GM18868 (cell line): Measurements from ENCODE around the gene OR11H12.
"Not testable (repeated sequence)": the region's sequence is repeated elsewhere in the genome, so short reads cannot be mapped to it uniquely, and the experiment has no call there.

ENCODE experiments used
- ATAC-seq: cut with Tn5 transposase; IDR thresholded peaks from one replicate; pipeline ENCODE4 v1.9.1; 2021; ENCODE audit warnings: mild to moderate bottlenecking, moderate library complexity; ENCODE audit not compliant: unreplicated experiment

The OR11H12 gene

GRCh38 chr14:18600817-18601216 is at the start of gene OR11H12:
Gene OR11H12 (plus strand): TSS chr14:18601117. CDS start chr14:18601117, 0 bp downstream.
- not testable (repeated sequence) for ATAC-seq

GRCh38 chr14:18582908-18583307 is 18.0 kb upstream of the OR11H12 start:
- not testable (repeated sequence) for ATAC-seq

GRCh38 chr14:18626610-18627213 is 25.8 kb downstream of the OR11H12 start:
- ATAC-seq: not testable (repeated sequence)

GRCh38 chr14:18636066-18636465 is 35.1 kb downstream of the OR11H12 start:
- not testable (repeated sequence) for ATAC-seq

- ATAC-seq: not testable (repeated sequence)
These were observed 37.1 kb downstream of the OR11H12 start for GRCh38 chr14:18638032-18638431.

GRCh38 chr14:18638785-18639184 is 37.9 kb downstream of the OR11H12 start:
- ATAC-seq: not testable (repeated sequence)

- not testable (repeated sequence) for ATAC-seq
These were observed 45.3 kb downstream of the OR11H12 start for GRCh38 chr14:18646075-18646730.
